T-helper 9 cell (primary cell): ENCODE results near the gene FBRS.
"Not testable (repeated sequence)": the region's sequence is repeated elsewhere in the genome, so short reads cannot be mapped to it uniquely, and the experiment has no call there.

Source experiments
- DNase-seq: peaks from one replicate; pipeline ENCODE4 v3.0.0-alpha.2; 2020

The FBRS gene

GRCh38 chr16:30665830-30666190 lies 7.6 kb downstream of the FBRS start:
- DNase-seq, result no peak

DNA sequence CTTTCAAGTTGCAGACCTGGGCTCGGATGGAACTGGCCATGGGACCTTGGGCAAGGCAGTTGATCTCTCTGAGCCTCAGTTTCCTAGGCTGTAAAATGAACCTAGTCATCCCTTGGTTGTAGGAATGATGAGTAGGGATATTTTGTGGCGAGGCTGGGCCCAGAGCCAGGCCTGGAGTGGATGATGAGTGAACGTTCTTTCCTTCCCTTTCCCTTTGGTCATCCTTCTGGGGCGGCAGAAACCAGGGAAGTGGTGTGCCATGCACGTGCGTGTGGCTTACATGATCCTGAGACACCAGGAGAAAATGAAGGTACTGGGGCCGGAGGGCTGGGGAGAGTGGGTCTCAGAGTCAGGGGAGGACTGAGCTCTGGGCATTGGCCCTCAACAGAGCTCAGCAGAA lies 8.4 kb downstream of the FBRS start:
- no peak for DNase-seq

GRCh38 chr16:30667361-30667905 lies 9.2 kb downstream of the FBRS start:
- DNase-seq, result no peak

GRCh38 chr16:30668393-30668792 lies 10.2 kb downstream of the FBRS start:
- DNase-seq, result no peak

DNA sequence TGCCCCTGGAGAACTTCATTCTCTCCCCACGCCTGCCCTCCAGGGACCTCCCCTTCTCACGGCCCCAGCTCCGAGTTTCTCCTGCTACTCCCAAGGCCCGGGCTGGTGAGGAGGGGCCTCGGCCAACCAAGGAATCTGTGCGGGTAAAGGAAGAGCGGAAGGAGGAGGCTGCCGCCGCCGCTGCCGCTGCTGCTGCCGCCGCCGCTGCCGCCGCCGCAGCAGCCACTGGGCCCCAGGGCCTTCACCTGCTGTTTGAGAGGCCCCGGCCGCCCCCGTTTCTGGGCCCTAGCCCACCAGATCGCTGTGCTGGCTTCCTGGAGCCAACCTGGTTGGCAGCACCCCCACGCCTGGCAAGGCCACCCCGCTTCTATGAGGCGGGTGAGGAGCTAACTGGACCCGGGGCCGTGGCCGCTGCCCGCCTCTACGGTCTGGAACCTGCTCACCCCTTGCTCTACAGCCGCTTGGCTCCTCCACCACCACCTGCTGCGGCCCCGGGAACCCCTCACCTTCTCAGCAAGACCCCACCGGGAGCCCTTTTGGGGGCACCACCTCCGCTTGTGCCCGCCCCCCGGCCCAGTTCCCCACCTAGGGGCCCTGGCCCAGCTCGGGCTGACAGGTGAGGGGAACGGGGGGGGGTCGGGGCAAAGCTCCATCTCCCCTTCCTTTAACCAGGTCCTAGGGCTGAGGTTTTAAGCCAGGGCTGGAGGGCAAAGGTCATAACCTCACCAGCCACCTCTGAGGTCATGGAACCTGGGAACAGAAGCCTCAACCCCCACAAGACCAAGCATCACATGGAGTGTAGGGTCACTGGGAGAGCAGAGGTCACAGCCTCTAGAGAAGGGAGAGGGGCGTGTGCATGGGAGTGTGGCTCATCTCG lies 11.0 kb downstream of the FBRS start:
- DNase-seq, result no peak

DNA sequence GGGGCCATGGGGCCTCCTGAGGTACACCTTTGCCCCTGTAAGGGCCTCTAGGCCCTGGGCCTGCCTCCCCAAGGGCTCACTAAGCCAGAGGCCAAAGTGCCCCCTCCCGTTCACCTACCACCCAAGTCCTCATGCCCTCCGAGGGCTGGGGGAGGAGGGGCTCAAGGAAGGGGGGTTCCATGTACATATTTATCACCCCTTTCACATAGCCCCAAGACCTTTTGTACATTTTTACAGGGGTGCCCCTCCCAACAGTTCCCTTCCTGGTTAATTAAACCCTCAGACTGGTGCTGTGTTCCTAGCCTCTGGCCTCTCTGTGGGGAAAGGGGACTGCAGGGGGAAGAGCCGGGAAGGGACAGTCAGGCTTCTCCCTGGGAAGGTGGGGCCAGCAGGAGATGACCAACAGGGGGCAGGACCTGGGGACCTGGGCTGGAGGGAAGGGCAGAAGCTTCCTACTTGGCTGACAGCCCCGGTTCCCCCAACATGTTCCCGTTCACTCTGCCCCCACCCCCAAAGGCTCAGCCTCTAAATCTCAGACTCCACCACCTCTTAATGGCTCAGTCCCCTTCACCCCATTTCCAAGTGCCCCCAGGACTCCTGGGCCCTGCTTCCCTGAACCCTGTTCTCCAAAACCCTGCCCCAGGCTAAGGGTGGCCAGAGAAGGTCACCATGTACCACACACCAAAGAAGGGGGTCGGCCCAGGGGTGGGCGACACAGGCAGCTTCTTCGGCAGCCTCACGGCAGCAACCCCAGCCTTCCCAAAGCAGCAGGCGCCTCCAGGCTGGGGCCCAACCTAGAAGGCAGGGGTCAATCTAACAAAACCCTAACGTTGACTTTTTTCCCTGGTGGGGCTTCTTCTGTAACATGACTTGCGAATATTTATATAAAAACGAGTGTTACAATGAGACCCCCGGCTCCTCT lies 11.9 kb downstream of the FBRS start:
- DNase-seq, result no peak

- no peak for DNase-seq
These were observed 16.9 kb downstream of the FBRS start for GRCh38 chr16:30675143-30675542.

DNA sequence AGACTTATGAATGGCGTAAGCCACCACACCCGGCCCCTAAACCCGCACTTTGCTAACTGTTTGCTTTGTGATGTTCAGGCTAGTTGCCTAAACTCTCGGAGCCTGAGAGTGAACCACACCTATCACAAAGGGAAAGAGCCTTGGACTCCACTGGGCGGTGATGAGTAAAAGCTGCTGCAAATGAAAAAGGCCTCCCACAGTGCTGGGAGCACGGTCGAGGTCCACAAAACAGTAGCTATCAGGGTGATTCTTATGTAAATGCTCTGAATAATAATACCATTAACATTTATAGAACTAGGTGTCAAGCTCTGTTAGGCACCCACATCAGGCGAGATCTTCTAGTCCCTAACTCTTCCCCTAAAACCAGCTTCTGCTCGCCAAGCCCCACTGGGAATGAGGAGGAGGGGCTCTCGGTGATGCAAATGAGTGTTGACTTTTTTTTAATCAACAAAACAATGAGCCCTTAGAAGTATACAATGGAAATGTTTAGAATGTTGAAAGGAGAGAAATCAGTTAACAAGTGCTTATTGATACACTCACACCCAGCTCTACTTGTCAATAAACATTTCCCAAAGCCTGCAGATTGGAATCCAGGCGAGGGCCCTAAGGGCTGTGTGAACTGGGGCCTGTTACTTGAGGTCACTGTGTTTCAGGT lies 19.8 kb downstream of the FBRS start:
- no peak for DNase-seq

GRCh38 chr16:30678586-30678970 lies 20.3 kb downstream of the FBRS start:
- no peak for DNase-seq

- no peak for DNase-seq
These were observed 22.1 kb downstream of the FBRS start for GRCh38 chr16:30680326-30680725.

- no peak for DNase-seq
These were observed 30.5 kb downstream of the FBRS start for GRCh38 chr16:30688701-30689100.

DNA sequence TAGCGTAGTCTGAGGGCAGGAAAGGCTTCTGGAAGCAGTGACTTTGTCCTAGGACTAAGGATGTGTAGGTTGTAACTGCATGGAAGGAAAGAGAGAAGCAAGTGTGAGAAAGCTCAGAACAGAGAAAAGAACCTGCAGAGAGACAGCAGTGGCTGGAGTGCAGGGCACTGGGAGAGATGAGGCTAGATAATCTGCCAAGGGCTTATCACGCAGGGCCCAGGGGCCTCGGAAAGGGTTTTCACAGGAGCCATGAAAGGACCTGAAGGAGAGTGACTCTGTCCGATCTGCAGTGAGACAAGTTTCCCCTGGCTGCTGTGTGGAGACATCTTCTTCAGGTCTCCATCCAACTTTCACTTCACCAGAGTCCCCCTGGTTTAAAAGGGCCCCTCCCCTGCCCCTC lies 33.7 kb downstream of the FBRS start:
- no peak for DNase-seq

DNA sequence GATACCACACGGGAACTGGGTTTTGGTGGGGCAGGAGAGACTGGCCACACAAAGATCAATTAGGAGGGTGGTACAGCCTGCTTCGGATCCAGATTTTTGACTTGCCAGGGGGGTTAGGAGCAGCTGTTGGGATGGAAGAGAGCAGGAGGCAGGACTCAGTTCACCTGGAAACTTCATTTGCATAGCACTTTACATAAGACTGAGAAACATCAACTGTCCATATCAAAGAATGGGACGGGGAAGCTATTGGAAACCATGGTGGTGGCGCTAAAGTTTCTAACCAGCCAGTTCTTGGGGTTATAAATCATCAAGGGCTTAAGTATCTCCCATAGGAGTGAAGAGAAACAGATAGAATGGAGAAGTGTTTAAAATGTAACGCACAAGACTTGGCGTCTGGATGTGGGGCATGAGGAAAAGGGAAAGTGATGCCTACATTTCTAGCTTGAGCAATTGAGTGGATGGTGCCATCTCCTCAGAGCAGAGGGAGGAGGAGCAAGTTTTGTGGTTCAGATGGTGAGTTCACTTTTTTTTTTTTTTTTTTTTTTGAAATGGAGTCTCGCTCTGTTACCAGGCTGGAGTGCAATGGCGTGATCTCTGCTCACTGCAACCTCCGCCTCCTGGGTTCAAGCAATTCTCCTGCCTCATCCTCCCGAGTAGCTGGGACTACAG lies 34.3 kb downstream of the FBRS start:
- DNase-seq, result no peak

- no peak for DNase-seq
These were observed 36.9 kb downstream of the FBRS start for GRCh38 chr16:30694926-30695693.

GRCh38 chr16:30696646-30697045 lies 38.4 kb downstream of the FBRS start:
- DNase-seq, result not testable (repeated sequence)

GRCh38 chr16:30697264-30698138 lies 39.3 kb downstream of the FBRS start:
- no peak for DNase-seq

- peak; percentile 99 for DNase-seq
These were observed 40.0 kb downstream of the FBRS start for GRCh38 chr16:30698139-30698815.

DNA sequence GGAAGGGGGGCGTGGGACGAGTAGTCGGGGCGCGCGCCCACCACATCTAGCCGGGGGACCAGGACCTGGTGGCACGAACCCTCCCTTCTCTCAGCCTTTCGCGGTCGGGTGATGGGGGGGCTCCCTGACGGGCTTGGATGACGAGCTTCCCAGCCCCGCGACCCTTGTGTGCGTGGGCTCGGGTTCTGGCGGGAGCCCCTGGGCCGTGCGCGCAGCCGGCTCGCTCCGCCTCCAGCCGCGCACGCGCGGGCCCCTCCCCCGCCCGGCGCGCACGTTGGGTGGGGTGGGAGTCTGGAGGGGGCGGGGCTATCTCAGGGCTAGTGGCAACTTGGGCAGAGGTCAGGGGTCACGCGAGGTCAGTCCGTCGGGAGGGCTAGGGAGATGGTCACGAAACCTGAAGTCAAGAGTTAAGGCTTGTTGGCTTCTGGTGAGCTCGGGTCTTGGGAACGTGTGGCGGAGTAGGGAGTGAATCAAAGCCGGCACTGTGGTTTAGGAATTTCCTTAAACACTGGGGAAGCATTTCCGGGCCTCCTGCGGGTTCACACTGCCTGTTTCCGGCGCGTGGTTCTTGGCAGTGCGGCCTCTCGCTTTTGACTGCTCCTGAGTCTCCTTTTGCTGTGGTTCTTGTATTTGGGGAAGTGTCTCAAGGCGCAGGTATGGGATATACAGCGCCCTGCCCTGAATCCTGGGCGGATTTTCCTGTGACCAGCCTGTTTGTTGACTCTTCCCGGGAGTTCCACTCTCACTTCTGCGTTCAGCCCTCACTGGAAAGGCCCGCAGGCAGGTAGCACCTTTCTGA lies 40.8 kb downstream of the FBRS start, which contains the start of gene SRCAP:
Gene SRCAP (plus strand): TSS at position 356 of the 799 bp plus-strand sequence. CDS start 1,654 bp downstream, outside the sequence.
- DNase-seq, result peak; percentile 66

GRCh38 chr16:30699615-30700099 lies 41.4 kb downstream of the FBRS start:
- DNase-seq, result no peak
